NCI-H128 (cell line): ENCODE results near the gene MMD.
"Not testable (repeated sequence)": the region's sequence is repeated elsewhere in the genome, so short reads cannot be mapped to it uniquely, and the experiment has no call there.

Source experiments
- DNase-seq: peaks from one replicate; lab custom pipeline; 2025; ENCODE audit not compliant: unreplicated experiment; lab: John Stamatoyannopoulos, UW

MMD gene, protein sequence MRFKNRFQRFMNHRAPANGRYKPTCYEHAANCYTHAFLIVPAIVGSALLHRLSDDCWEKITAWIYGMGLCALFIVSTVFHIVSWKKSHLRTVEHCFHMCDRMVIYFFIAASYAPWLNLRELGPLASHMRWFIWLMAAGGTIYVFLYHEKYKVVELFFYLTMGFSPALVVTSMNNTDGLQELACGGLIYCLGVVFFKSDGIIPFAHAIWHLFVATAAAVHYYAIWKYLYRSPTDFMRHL

GRCh38 chr17:55421179-55421934, at the start of gene MMD:
MMD (minus strand) TSS chr17:55421835; CDS start chr17:55421695, 140 bp downstream.
- DNase-seq: no peak

DNA sequence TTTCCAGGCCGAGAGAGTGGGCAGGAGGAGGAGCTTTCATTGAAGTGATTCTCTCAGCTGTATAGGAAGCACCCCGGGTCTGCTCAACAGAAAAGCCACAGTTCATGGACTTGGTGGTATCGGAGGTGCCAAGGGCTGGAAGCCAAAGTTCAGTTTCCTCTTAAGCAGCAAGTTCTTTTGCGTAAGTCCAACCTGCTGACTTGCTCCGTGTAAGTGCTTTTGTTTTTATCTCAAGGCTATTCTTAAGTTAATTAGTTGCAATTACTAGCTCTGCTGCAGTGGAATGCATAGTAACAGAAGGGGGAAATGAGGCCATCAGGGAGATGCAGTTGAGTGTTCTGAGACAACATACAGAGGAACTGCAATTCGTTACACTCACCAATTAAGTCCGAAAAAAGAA, 45.0 kb upstream of the MMD start:
- no peak for DNase-seq

GRCh38 chr17:55465771-55466170, 44.1 kb upstream of the MMD start:
- DNase-seq: not testable (repeated sequence)

DNA sequence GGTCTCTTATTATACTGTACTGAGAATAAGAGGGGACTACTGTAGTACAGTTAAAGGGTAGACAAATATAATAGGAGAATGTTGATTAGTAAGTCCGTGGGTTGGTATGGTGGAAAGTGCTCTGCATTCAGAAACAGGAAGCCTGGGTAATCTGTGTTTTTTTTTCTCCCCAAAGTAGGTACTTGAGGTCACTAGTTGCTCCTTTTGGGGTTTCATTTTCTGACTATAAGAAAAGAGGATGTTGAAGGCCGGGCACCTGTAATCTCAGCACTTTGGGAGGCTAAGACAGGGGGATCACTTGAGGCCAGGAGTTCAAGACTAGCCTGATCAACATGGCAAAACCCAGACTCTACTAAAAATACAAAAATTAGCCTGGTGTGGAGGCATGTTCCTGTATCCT, 42.0 kb upstream of the MMD start:
- no peak for DNase-seq

GRCh38 chr17:55462711-55463110, 41.1 kb upstream of the MMD start:
- no peak for DNase-seq

GRCh38 chr17:55462234-55462633, 40.6 kb upstream of the MMD start:
- DNase-seq: no peak

DNA sequence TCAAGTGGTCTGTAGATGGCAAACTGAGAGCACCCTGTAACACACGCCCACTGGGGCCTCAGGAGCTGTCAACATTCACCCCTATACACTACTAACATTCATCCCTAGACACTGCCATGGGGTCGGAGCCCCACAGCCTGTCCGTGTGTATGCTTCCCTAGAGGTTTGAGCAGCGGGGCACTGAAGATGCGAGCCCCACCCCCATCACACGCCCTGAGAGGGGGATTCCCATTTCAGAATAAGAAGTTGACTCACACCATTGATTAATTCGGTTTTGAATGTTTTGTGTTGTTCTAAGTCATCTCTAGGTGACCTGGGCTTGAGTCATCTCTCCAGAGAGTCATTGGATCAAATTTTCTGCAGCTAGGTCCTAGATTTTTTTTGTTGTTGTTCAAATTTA, 37.3 kb upstream of the MMD start:
- DNase-seq: no peak

- no peak for DNase-seq
Measured at GRCh38 chr17:55458287-55458900, 36.8 kb upstream of the MMD start.

- no peak for DNase-seq
Measured at GRCh38 chr17:55456307-55457240, 34.9 kb upstream of the MMD start.

GRCh38 chr17:55454906-55455474, 33.4 kb upstream of the MMD start:
- no peak for DNase-seq

DNA sequence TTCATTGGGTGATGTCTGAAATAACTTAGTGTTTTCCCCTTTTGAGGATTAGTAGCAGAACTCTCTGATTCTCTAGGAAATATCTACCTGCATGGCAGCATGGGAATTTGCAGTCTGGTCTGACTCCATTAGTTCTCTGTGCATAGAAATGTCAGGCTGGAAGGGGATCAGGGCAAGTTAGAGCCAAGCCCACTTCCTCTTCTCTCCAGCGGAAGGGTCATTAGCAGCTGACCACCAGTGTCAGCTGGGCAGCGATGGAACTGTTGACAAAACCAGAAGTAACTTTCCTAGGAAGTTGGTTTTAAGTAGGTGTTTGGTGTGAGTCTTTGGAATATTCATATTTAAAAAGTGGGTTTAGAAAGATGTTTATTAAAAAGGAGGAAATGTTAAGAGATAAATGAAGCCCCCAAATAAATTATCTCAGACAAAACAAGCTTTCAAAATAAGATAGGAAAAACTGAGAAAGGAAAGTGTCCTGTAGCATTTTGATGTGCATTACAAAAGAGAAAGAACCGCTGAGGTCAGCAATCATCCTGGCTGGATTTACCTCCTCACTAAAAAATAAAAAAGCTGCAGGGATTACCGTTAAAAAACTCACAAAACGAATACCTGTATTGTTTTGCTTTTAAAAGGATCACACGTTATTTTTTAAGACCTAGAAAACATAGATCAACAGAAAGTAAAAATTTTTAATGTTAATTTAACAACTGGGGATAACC, 32.4 kb upstream of the MMD start:
- no peak for DNase-seq

- DNase-seq: no peak
Measured at GRCh38 chr17:55452139-55452790, 30.6 kb upstream of the MMD start.

DNA sequence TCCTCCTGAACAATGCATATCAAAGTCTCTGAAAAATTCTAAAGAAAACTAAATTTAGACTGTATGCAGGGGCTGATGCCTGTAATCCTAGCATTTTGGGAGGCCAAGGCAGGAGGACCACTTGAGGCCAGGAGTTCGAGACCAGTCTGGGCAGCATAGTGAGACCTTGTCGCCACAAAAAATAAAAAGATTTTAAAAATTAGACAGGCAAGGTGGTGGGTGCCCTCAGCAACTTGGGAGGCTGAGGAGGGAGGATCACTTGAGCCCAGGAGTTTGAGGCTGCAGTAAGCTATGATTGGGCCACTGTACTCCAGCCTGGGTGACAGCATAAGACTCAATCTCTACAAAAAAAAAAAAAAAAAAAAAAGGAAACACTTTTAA, 30.1 kb upstream of the MMD start:
- DNase-seq: no peak

DNA sequence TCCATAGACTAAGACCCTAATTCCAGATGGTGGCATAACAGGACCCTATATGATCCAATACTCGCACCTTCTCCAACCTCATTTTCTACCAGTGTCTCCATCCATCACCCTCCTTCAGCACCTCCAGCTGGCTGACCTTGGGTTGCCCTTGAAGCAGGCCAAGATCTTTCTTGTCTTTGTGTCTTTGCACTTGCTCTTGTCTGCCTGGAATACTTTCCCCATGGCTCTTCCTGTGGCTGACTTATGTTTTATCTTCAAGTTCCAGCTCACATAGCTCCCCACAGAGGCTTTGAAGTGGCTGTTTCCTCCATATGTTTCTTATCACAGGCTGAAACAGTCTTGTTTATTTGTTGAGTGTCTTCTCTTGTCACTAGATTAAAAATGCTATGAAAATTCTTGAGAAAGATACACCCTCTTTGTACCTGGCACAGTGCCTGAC, 29.6 kb upstream of the MMD start:
- DNase-seq: no peak

DNA sequence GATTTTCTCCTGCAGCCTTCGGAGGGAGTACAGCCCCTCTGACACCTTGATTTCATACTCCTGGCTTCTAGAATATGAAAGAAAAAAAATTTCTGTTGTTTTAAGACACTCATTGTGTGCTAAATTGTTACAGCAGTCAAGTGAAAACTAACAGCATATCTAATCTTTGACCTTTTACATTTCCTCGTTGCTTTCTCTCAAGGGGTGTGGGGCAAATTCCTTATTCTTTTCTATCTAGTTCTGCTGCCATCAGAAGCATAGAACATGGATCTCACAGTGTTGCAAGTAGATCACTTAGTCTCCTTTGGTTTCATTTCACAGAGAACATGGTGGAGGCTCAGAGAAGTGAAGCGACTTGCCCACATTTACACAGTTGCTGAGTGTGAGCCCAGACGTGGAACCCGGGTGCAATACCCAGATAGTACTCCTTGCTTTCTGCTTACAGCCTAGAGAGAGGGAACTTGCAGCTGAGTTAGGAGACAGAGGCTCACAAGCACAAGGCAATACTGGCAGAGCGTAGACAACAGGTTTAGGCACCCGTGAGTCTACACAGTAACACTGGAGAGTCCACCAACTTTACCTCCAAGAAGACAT, 28.7 kb upstream of the MMD start:
- DNase-seq: no peak

GRCh38 chr17:55448681-55449080, 27.0 kb upstream of the MMD start:
- DNase-seq: no peak

- DNase-seq: no peak
Measured at GRCh38 chr17:55446581-55447205, 25.1 kb upstream of the MMD start.

GRCh38 chr17:55446004-55446403, 24.4 kb upstream of the MMD start:
- not testable (repeated sequence) for DNase-seq
